Prostate gland (tissue), 2 donors: Measurements from ENCODE around the gene RNU1-3.

Source experiments
- CTCF ChIP-seq, 4 experiments: fragments of 200-600 bp in 2 of 4; fragments of 450-650 bp in 2 of 4; sonication (generic) in 2 of 4; IDR thresholded peaks; 1 replicate in 3 of 4; 2 replicates in 1 of 4; pipeline ENCODE4 v1.5.1; 2016 to 2019; ENCODE audit warnings: antibody characterized with exemption in 4 of 4, mild to moderate bottlenecking in 2 of 4, moderate library complexity in 2 of 4
- POLR2A ChIP-seq: fragments of 450-650 bp; IDR thresholded peaks from one replicate; pipeline ENCODE4 v1.6.1; 2016; ENCODE audit warnings: antibody characterized with exemption, mild to moderate bottlenecking

DNA sequence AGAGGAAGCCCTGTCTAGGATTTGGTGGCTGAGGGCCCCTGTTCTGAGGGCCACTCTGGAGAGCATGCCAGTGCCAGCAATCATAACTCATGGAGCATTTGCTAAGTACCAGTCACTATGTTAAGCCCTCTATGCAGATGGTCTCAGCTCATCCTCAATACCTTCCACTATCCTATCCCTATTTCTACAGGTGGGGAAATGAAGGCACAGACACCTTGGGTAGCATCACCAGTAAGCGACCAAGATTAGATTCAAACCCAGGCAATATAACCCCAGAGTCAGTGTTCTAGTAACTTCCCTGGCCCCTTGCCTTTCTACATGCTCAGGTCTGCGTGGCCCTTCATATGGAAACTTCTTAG is 45.5 kb downstream of the RNU1-3 start:
- no peak for TF ChIP-seq POLR2A
- peak in 1 of 4 experiments; percentile 34 for TF ChIP-seq CTCF (IDR thresholded peaks at IDR 0.05)
